Keratinocyte (primary cell): ENCODE results near the gene SPOP. TPM values are rescaled to one million over a fixed set of nuclear protein-coding genes. Genes with fewer than 3 reads are reported as not detected.

Source experiments
- DNase-seq: peaks from one replicate; pipeline ENCODE4 v3.0.0-alpha.2; 2011; ENCODE audit warnings: low read depth, missing footprints, low spot score
- FAIRE-seq: peaks from 2 replicates; lab custom pipeline; 2011; peaks lifted over from hg19 to GRCh38; lab: Jason Lieb, UNC
- H2AFZ ChIP-seq: 2 replicates; pipeline ENCODE4 v1.6.0; 2012; ENCODE audit warnings: low read length, control low read depth, inconsistent platforms; ENCODE audit not compliant: control insufficient read depth
- H3K27ac ChIP-seq: 2 replicates; pipeline ENCODE4 v1.5.1; 2011; ENCODE audit warnings: low read length; ENCODE audit not compliant: control insufficient read depth, insufficient read depth
- H3K27me3 ChIP-seq: 3 replicates; pipeline ENCODE4 v1.6.0; 2011; ENCODE audit warnings: low read length; ENCODE audit not compliant: control insufficient read depth, insufficient read depth; ENCODE audit errors: extremely low read depth
- H3K36me3 ChIP-seq, 2 experiments: 2 replicates in 1 of 2; 3 replicates in 1 of 2; pipeline ENCODE4 v1.5.1; 2011; ENCODE audit warnings: low read length in 2 of 2, mild to moderate bottlenecking in 1 of 2; ENCODE audit not compliant: control insufficient read depth in 2 of 2, insufficient read depth in 2 of 2; ENCODE audit errors: extremely low read depth in 1 of 2
- H3K4me1 ChIP-seq: 3 replicates; pipeline ENCODE4 v1.5.1; 2011; ENCODE audit warnings: low read length; ENCODE audit not compliant: control insufficient read depth, insufficient read depth; ENCODE audit errors: extremely low read depth
- H3K4me2 ChIP-seq: 3 replicates; pipeline ENCODE4 v1.6.0; 2011; ENCODE audit warnings: low read depth, low read length; ENCODE audit not compliant: control insufficient read depth, insufficient read depth; ENCODE audit errors: extremely low read depth
- H3K4me3 ChIP-seq, 3 experiments: fragments of 200-600 bp in 1 of 3; sonication (generic) in 1 of 3; 2 replicates in 2 of 3; 3 replicates in 1 of 3; pipeline ENCODE4 v1.5.1; 2011 to 2016; ENCODE audit warnings: low read length in 3 of 3, mild to moderate bottlenecking in 3 of 3, control low read depth in 2 of 3, inconsistent platforms in 1 of 3, low read depth in 1 of 3, mixed read lengths in 1 of 3, mixed run types in 1 of 3, moderate library complexity in 1 of 3; ENCODE audit not compliant: control insufficient read depth in 2 of 3, insufficient read depth in 2 of 3; ENCODE audit errors: extremely low read depth in 1 of 3
- H3K79me2 ChIP-seq: 2 replicates; pipeline ENCODE4 v1.6.0; 2012; ENCODE audit warnings: low read length; ENCODE audit not compliant: control insufficient read depth, insufficient read depth
- H3K9ac ChIP-seq: 3 replicates; pipeline ENCODE4 v1.6.0; 2011; ENCODE audit warnings: low read length; ENCODE audit not compliant: control insufficient read depth, insufficient read depth; ENCODE audit errors: extremely low read depth
- H3K9me1 ChIP-seq: 3 replicates; pipeline ENCODE4 v1.6.0; 2011; ENCODE audit warnings: low read length; ENCODE audit not compliant: control insufficient read depth, insufficient read depth; ENCODE audit errors: extremely low read depth
- H3K9me3 ChIP-seq: 2 replicates; pipeline ENCODE4 v1.5.1; 2012; ENCODE audit warnings: low read depth, low read length; ENCODE audit not compliant: control insufficient read depth
- H4K20me1 ChIP-seq: 3 replicates; pipeline ENCODE4 v1.6.0; 2011; ENCODE audit warnings: low read length; ENCODE audit not compliant: control insufficient read depth, insufficient read depth; ENCODE audit errors: extremely low read depth
- CTCF ChIP-seq, 3 experiments: IDR thresholded peaks in 1 of 3; conservative IDR thresholded peaks in 1 of 3; optimal IDR thresholded peaks in 1 of 3; 2 replicates in 2 of 3; 3 replicates in 1 of 3; pipeline versions ENCODE3 to v1.5.1; 2011; ENCODE audit warnings: low read length in 3 of 3, mild to moderate bottlenecking in 3 of 3, moderate library complexity in 2 of 3, control low read depth in 1 of 3, inconsistent platforms in 1 of 3; ENCODE audit not compliant: insufficient read depth in 2 of 3; ENCODE audit errors: extremely low read depth in 1 of 3
- EZH2 ChIP-seq: IDR thresholded peaks from one replicate; pipeline ENCODE4 v1.6.1; 2012; ENCODE audit warnings: inconsistent platforms, mild to moderate bottlenecking, low read length, moderate library complexity
- dilution Hi-C: fragments of 300-500 bp; cut with MboI; formaldehyde crosslinking; loops from one replicate; pipeline ENCODE4 v1.7.0; 2020; ENCODE audit warnings: low sequenced_read_pairs; ENCODE audit not compliant: extremely low pct_ligation_motif_present
- polyA minus RNA-seq, 3 experiments: library from RNA; depleted of rRNA, polyadenylated mRNA; stranded (reverse); fragments of >200 nt; gene quantifications; 1 replicate in 1 of 3; 2 replicates in 1 of 3; 3 replicates in 1 of 3; pipeline ENCODE4 v1.2.3, GENCODE V29; 2011
- polyA plus RNA-seq, 5 experiments: library from polyadenylated mRNA; depleted of rRNA in 3 of 5; stranded (reverse) in 3 of 5; stranded (forward) in 1 of 5; unstranded in 1 of 5; fragments of >200 nt; gene quantifications; 1 replicate in 1 of 5; 2 replicates in 3 of 5; 3 replicates in 1 of 5; pipeline versions ENCODE4 v1.2.1 to v1.2.3, GENCODE V29; 2011 to 2012; ENCODE audit warnings: missing spikeins in 2 of 5, low read depth in 1 of 5, low replicate concordance in 1 of 5

The SPOP gene
- polyA plus RNA-seq: 24.1 to 27.5 TPM (median 26.0 TPM) in 3 replicates
- polyA plus RNA-seq (2011; ENCODE audit: low read depth): 8.4 TPM
- polyA plus RNA-seq (2011; cell fraction: cytosol; rRNA removed): 21.2 and 22.8 TPM in 2 replicates
- polyA plus RNA-seq (2011; cell fraction: nucleus; rRNA removed): 23.9 and 31.7 TPM in 2 replicates
- polyA plus RNA-seq (2012; ENCODE audit: low replicate concordance): 16.5 and 19.0 TPM in 2 replicates
- 29.5 to 47.1 TPM (median 42.2 TPM) in 3 replicates for polyA minus RNA-seq
- polyA minus RNA-seq (2011; cell fraction: cytosol; rRNA and poly(A)+ RNA removed): 17.8 TPM
- 13.1 and 24.4 TPM in 2 replicates for polyA minus RNA-seq (2011; cell fraction: nucleus; rRNA and poly(A)+ RNA removed)

DNA sequence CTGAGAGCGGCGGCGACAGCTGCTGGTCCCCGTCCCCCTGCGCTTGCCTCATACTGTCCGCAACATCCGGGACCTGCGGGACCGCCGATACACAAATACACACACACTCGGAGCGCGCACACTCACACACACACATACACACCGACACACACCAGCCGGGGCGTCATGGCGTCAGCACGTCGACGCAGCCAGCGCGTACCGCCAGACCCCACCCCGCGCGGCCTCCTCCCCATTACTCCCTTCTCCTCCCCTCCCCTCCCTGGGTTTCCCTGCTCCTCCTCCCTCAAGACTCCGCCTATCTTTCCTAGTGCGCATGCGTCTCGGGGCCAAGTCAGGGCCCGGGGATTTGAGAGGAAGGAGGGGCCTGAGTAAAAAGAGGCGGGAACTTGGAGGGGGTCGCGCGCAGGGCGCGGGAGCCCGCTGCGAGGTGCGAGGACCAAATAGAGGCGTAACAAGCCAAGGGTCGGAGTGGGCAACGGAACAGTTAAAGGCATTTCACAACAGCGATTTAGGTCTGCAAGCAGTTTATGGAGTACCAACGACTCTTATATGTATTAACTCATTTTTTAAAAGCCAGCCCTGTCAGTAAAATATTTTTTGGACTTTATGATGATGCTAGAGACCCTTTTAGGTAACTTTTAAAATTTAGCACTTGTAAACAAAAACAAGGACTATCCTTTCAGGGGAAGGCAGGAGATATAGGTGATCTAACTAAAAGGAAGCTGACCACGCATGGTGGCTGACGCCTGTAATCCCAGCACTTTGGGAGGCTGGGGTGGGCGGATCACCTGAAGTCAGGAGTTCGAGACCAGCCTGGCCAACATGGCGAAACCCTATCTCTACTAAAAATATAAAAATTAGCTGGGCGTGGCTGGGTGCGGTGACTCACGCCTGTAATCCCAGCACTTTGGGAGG is at the start of gene SPOP:
Gene SPOP (minus strand): TSS at position 165 of the 915 bp plus-strand sequence. CDS start 55,287 bp downstream, outside the sequence.
- Histone ChIP-seq H3K27ac (peak within 1 kb of the TSS; percentile 87), H2AFZ (peak within 1 kb of the TSS; percentile 96), H3K9ac (peak within 1 kb of the TSS; percentile 88), H3K79me2 (peaks cover 33% of the 10 kb centered on the region), H3K4me1 (peaks cover 13% of the 10 kb centered on the region), H3K4me2 (peak within 1 kb of the TSS; percentile 96), H3K9me1 (no peaks in the 10 kb centered on the region), H3K9me3 (no peaks in the 10 kb centered on the region), H3K27me3 (no peaks in the 10 kb centered on the region), H4K20me1 (no peaks in the 10 kb centered on the region), H3K4me3 (peak within 1 kb of the TSS; percentile 88 to 98 (median 95)), H3K36me3 (no peaks in the 10 kb centered on the region)
- TF ChIP-seq EZH2 (no peak), CTCF (optimal IDR thresholded peaks at IDR 0.05 in 1 of 3, IDR thresholded peaks at IDR 0.05 in 1 of 3, conservative IDR thresholded peaks at IDR 0.05 in 1 of 3; ENCODE audit: extremely low read depth in 1 of 3, insufficient read depth in 2 of 3, low read length in 3 of 3) (no peak)
- dilution Hi-C loops: no loop called here
- FAIRE-seq (peak; percentile 66), DNase-seq (peak; percentile 95)

- Histone ChIP-seq H3K4me1 (no peaks in the 10 kb centered on the region), H2AFZ (no peak overlapping the region), H4K20me1 (no peaks in the 10 kb centered on the region), H3K79me2 (no peaks in the 10 kb centered on the region), H3K9me3 (no peaks in the 10 kb centered on the region), H3K9me1 (no peaks in the 10 kb centered on the region), H3K27me3 (no peaks in the 10 kb centered on the region), H3K36me3 (peaks cover 0 to 1% of the 10 kb centered on the region in 2 experiments), H3K4me3 (no peak overlapping the region), H3K27ac (no peak overlapping the region), H3K4me2 (no peak overlapping the region), H3K9ac (no peak overlapping the region)
- DNase-seq (no peak), FAIRE-seq (no peak)
- TF ChIP-seq CTCF (optimal IDR thresholded peaks at IDR 0.05 in 1 of 3, IDR thresholded peaks at IDR 0.05 in 1 of 3, conservative IDR thresholded peaks at IDR 0.05 in 1 of 3; ENCODE audit: extremely low read depth in 1 of 3, insufficient read depth in 2 of 3, low read length in 3 of 3) (no peak), EZH2 (no peak)
- dilution Hi-C loops: no loop called here
These were observed 49.5 kb upstream of the SPOP start for GRCh38 chr17:49727380-49727779.
